HCT116 (cell line): ENCODE results near the gene THSD7A. TPM values are rescaled to one million over a fixed set of nuclear protein-coding genes. Genes with fewer than 3 reads are reported as not detected.

Experiments
- ATAC-seq: fragments of 200-7000 bp; cut with Tn5 transposase; 2 replicates; pipeline ENCODE4 v1.9.1; 2020; ENCODE audit warnings: mild to moderate bottlenecking, moderate library complexity
- BruUV-seq: library from RNA; stranded (reverse); fragments of 400-500 nt; replicated peaks from 2 replicates; lab custom pipeline; 2021; lab: Mats Ljungman, UMichigan
- CTCF ChIA-PET: fragments of 300-600 bp; sonication (Branson Sonifier 250); formaldehyde crosslinking; loops from one replicate; lab custom pipeline; 2021; ENCODE audit warnings: antibody characterized with exemption; lab: Charles Lee
- POLR2A ChIA-PET: fragments of 300-600, 350-600 bp; sonication (Branson Sonifier 250); formaldehyde crosslinking; loops from one replicate; lab custom pipeline; 2021; ENCODE audit warnings: antibody characterized with exemption; lab: Charles Lee
- RAD21 ChIA-PET, 2 experiments: fragments of 300-600 bp; sonication (Branson Sonifier 250); formaldehyde crosslinking; loops; one replicate each; lab custom pipeline; 2023; ENCODE audit warnings: low total read pairs in 2 of 2; ENCODE audit not compliant: uncharacterized antibody in 2 of 2, unreplicated experiment in 2 of 2, low non-redundant PET in 1 of 2; lab: Charles Lee
- DNase-seq: peaks from one replicate; pipeline ENCODE4 v3.0.0-alpha.2; 2010; ENCODE audit warnings: low read depth, low spot score
- H2AFZ ChIP-seq: fragments of 200-600 bp; shearing (Covaris generic), sonication (generic); 2 replicates; pipeline ENCODE4 v1.6.1; 2017; ENCODE audit warnings: low read depth, mixed run types, mixed read lengths, antibody characterized with exemption, low read length; ENCODE audit not compliant: poor library complexity, severe bottlenecking
- H3K27ac ChIP-seq: 2 replicates; pipeline ENCODE4 v1.5.1; 2012; ENCODE audit warnings: low read depth, low read length
- H3K27me3 ChIP-seq: fragments of 200-600 bp; sonication (generic); 2 replicates; pipeline ENCODE4 v1.6.1; 2016; ENCODE audit warnings: mixed run types, low read length, mixed read lengths; ENCODE audit not compliant: insufficient read depth
- H3K36me3 ChIP-seq, 2 experiments: fragments of 200-500 bp in 1 of 2; fragments of 200-600 bp in 1 of 2; sonication (Bioruptor generic) in 1 of 2; sonication (generic) in 1 of 2; 2 replicates each; pipeline versions ENCODE4 v1.5.1 to v1.6.1; 2014 to 2016; ENCODE audit warnings: low read length in 2 of 2, inconsistent platforms in 1 of 2, mixed read lengths in 1 of 2, mixed run types in 1 of 2; ENCODE audit not compliant: insufficient read depth in 2 of 2, control insufficient read depth in 1 of 2
- H3K4me1 ChIP-seq, 2 experiments: fragments of 200-600 bp in 1 of 2; sonication (generic) in 1 of 2; 2 replicates each; pipeline versions ENCODE4 v1.5.1 to v1.6.1; 2012 to 2017; ENCODE audit warnings: low read length in 2 of 2, inconsistent platforms in 1 of 2, mild to moderate bottlenecking in 1 of 2, mixed read lengths in 1 of 2, mixed run types in 1 of 2, moderate library complexity in 1 of 2; ENCODE audit not compliant: insufficient read depth in 2 of 2, control insufficient read depth in 1 of 2
- H3K4me2 ChIP-seq: fragments of 200-600 bp; sonication (generic); 2 replicates; pipeline ENCODE4 v1.6.1; 2017; ENCODE audit warnings: mixed run types, low read length, mixed read lengths
- H3K4me3 ChIP-seq, 2 experiments: fragments of 200-600 bp in 1 of 2; sonication (generic) in 1 of 2; replicated peaks in 1 of 2; 2 replicates each; pipeline ENCODE4 v1.5.1; 2011 to 2016; ENCODE audit warnings: low read length in 2 of 2, control low read depth in 1 of 2, low read depth in 1 of 2, mild to moderate bottlenecking in 1 of 2, mixed read lengths in 1 of 2, mixed run types in 1 of 2
- H3K79me2 ChIP-seq: fragments of 200-600 bp; sonication (generic); 2 replicates; pipeline ENCODE4 v1.6.1; 2017; ENCODE audit warnings: mild to moderate bottlenecking, mixed run types, low read length, moderate library complexity, mixed read lengths; ENCODE audit not compliant: insufficient read depth
- H3K9ac ChIP-seq: fragments of 200-600 bp; sonication (generic); 2 replicates; pipeline ENCODE4 v1.6.1; 2016; ENCODE audit warnings: low read length, mixed read lengths
- H3K9me2 ChIP-seq: fragments of 200-600 bp; sonication (generic), shearing (Covaris generic); 2 replicates; pipeline ENCODE4 v1.6.1; 2017; ENCODE audit warnings: mixed run types, mild to moderate bottlenecking, moderate library complexity; ENCODE audit not compliant: insufficient read depth
- H3K9me3 ChIP-seq, 2 experiments: fragments of 200-500 bp in 1 of 2; fragments of 200-600 bp in 1 of 2; sonication (Bioruptor generic) in 1 of 2; sonication (generic) in 1 of 2; 2 replicates each; pipeline ENCODE4 v1.6.1; 2014 to 2017; ENCODE audit warnings: low read length in 2 of 2, mixed read lengths in 2 of 2, inconsistent platforms in 1 of 2, low read depth in 1 of 2, mild to moderate bottlenecking in 1 of 2, mixed run types in 1 of 2, moderate library complexity in 1 of 2; ENCODE audit not compliant: control insufficient read depth in 1 of 2, insufficient read depth in 1 of 2
- H4K20me1 ChIP-seq: fragments of 200-600 bp; sonication (generic), shearing (Covaris generic); 2 replicates; pipeline ENCODE4 v1.6.1; 2017; ENCODE audit warnings: mixed run types, mild to moderate bottlenecking, moderate library complexity; ENCODE audit not compliant: insufficient read depth
- CEBPB ChIP-seq: IDR thresholded peaks from 2 replicates; pipeline ENCODE4 v1.6.1; 2012; ENCODE audit warnings: low read depth
- EGR1 ChIP-seq: IDR thresholded peaks from 2 replicates; pipeline ENCODE4 v1.6.1; 2012; ENCODE audit warnings: low read depth
- ELF1 ChIP-seq: IDR thresholded peaks from 2 replicates; pipeline ENCODE4 v1.6.1; 2012; ENCODE audit warnings: low read depth, borderline replicate concordance
- EZH2 ChIP-seq: fragments of 200-600 bp; sonication (generic); IDR thresholded peaks from 2 replicates; pipeline ENCODE4 v1.6.1; 2017; ENCODE audit warnings: antibody characterized with exemption, mixed run types
- EZH2phosphoT487 ChIP-seq: fragments of 200-600 bp; IDR thresholded peaks from 2 replicates; pipeline ENCODE4 v1.6.1; 2018; ENCODE audit warnings: antibody characterized with exemption, borderline replicate concordance
- FOSL1 ChIP-seq: IDR thresholded peaks from 2 replicates; pipeline ENCODE4 v1.6.1; 2012; ENCODE audit warnings: low read depth
- JUND ChIP-seq: IDR thresholded peaks from 2 replicates; pipeline ENCODE4 v1.6.1; 2012
- POLR2A ChIP-seq: IDR thresholded peaks from 2 replicates; pipeline ENCODE4 v1.7.0; 2011; ENCODE audit warnings: borderline replicate concordance; ENCODE audit not compliant: insufficient read depth, insufficient read length; ENCODE audit errors: extremely low read depth
- POLR2AphosphoS5 ChIP-seq: IDR thresholded peaks from 2 replicates; pipeline ENCODE4 v1.6.1; 2011; ENCODE audit warnings: mild to moderate bottlenecking, low read depth, low read length, moderate library complexity
- RAD21 ChIP-seq: IDR thresholded peaks from 2 replicates; pipeline ENCODE4 v1.6.1; 2012; ENCODE audit warnings: low read depth, mild to moderate bottlenecking
- REST ChIP-seq: IDR thresholded peaks from 2 replicates; pipeline ENCODE4 v1.6.1; 2012; ENCODE audit warnings: low read depth
- SIN3A ChIP-seq: IDR thresholded peaks from 2 replicates; pipeline ENCODE4 v1.6.1; 2012; ENCODE audit warnings: low read depth
- SP1 ChIP-seq: IDR thresholded peaks from 2 replicates; pipeline ENCODE4 v1.6.1; 2012; ENCODE audit warnings: low read depth
- TCF7L2 ChIP-seq: IDR thresholded peaks from 2 replicates; pipeline ENCODE4 v1.7.0; 2011; ENCODE audit warnings: borderline replicate concordance, inconsistent platforms; ENCODE audit not compliant: insufficient read depth, insufficient read length; ENCODE audit errors: extremely low read depth
- ZFX ChIP-seq: fragments of 450-650 bp; IDR thresholded peaks from 2 replicates; pipeline ENCODE4 v1.6.1; 2017
- intact Hi-C: fragments of 100-400 bp; cut with micrococcal nuclease; formaldehyde crosslinking; loops from 2 replicates; pipeline ENCODE4 v1.10.0; 2022
- total RNA-seq: library from RNA; stranded (reverse); gene quantifications from one replicate; pipeline ENCODE4 v1.2.1, GENCODE V29; 2021; ENCODE audit not compliant: unreplicated experiment
- TF ChIP-seq, protein P1 (sequence below): IDR thresholded peaks from 2 replicates; pipeline ENCODE4 v1.6.1; 2012
- TF ChIP-seq, protein P2 (sequence below): IDR thresholded peaks from 2 replicates; pipeline ENCODE4 v1.6.1; 2012
- TF ChIP-seq, protein P3 (sequence below), 3 experiments: fragments of 200-600 bp in 1 of 3; sonication (generic) in 1 of 3; IDR thresholded peaks in 2 of 3; conservative IDR thresholded peaks in 1 of 3; 2 replicates each; pipeline ENCODE4 v1.5.1; 2012 to 2017; ENCODE audit warnings: low read depth in 2 of 3, low read length in 2 of 3, antibody characterized with exemption in 1 of 3, borderline replicate concordance in 1 of 3, control low read depth in 1 of 3, mild to moderate bottlenecking in 1 of 3, mixed read lengths in 1 of 3, mixed run types in 1 of 3, moderate library complexity in 1 of 3; ENCODE audit not compliant: insufficient read depth in 1 of 3
- TF ChIP-seq, protein P4 (sequence below): IDR thresholded peaks from 2 replicates; pipeline ENCODE4 v1.6.1; 2011; ENCODE audit warnings: mild to moderate bottlenecking, low read length, moderate library complexity; ENCODE audit not compliant: insufficient replicate concordance; ENCODE audit errors: extremely low read depth

Gene THSD7A
- total RNA-seq, 1 experiment from 2014 or later: 0.05 TPM

- CTCF ChIA-PET: no interaction called here
- H3K4me3 ChIP-seq: no peak overlapping the region
- no peak overlapping the region for H2AFZ ChIP-seq
- no peak for DNase-seq
- H4K20me1 ChIP-seq: no peaks in the 10 kb centered on the region
- no peaks in the 10 kb centered on the region for H3K36me3 ChIP-seq
- no TSS peak for BruUV-seq
- H3K4me1 ChIP-seq: peaks cover 0 to 8% of the 10 kb centered on the region in 2 experiments; a peak in 2 of 4 replicates
- H3K27ac ChIP-seq: no peak overlapping the region
- no peaks in the 10 kb centered on the region for H3K9me3 ChIP-seq
- POLR2A ChIA-PET: no interaction called here
- intact Hi-C loops: no loop called here
- no peaks in the 10 kb centered on the region for H3K9me2 ChIP-seq
- H3K27me3 ChIP-seq: no peaks in the 10 kb centered on the region
- no peak for TF ChIP-seq EZH2phosphoT487
- TF ChIP-seq JUND: no peak
- TF ChIP-seq EGR1: no peak
- TF ChIP-seq, protein P1, sequence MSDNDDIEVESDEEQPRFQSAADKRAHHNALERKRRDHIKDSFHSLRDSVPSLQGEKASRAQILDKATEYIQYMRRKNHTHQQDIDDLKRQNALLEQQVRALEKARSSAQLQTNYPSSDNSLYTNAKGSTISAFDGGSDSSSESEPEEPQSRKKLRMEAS: no peak
- no peak for TF ChIP-seq SIN3A
- TF ChIP-seq SP1: no peak
- TF ChIP-seq POLR2AphosphoS5: no peak
- TF ChIP-seq, protein P2, sequence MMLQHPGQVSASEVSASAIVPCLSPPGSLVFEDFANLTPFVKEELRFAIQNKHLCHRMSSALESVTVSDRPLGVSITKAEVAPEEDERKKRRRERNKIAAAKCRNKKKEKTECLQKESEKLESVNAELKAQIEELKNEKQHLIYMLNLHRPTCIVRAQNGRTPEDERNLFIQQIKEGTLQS: no peak
- no peak for TF ChIP-seq TCF7L2
- TF ChIP-seq EZH2: no peak
- no peak for TF ChIP-seq ELF1
- no peak for TF ChIP-seq RAD21
- no peak for TF ChIP-seq ZFX
- TF ChIP-seq CEBPB: no peak
- TF ChIP-seq, protein P3, sequence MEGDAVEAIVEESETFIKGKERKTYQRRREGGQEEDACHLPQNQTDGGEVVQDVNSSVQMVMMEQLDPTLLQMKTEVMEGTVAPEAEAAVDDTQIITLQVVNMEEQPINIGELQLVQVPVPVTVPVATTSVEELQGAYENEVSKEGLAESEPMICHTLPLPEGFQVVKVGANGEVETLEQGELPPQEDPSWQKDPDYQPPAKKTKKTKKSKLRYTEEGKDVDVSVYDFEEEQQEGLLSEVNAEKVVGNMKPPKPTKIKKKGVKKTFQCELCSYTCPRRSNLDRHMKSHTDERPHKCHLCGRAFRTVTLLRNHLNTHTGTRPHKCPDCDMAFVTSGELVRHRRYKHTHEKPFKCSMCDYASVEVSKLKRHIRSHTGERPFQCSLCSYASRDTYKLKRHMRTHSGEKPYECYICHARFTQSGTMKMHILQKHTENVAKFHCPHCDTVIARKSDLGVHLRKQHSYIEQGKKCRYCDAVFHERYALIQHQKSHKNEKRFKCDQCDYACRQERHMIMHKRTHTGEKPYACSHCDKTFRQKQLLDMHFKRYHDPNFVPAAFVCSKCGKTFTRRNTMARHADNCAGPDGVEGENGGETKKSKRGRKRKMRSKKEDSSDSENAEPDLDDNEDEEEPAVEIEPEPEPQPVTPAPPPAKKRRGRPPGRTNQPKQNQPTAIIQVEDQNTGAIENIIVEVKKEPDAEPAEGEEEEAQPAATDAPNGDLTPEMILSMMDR (IDR thresholded peaks at IDR 0.05 in 2 of 3, conservative IDR thresholded peaks at IDR 0.05 in 1 of 3; ENCODE audit: borderline replicate concordance in 1 of 3, insufficient read depth in 1 of 3, low read depth in 2 of 3, low read length in 2 of 3): no peak
- TF ChIP-seq POLR2A: no peak
- no peak for TF ChIP-seq REST
- TF ChIP-seq, protein P4, sequence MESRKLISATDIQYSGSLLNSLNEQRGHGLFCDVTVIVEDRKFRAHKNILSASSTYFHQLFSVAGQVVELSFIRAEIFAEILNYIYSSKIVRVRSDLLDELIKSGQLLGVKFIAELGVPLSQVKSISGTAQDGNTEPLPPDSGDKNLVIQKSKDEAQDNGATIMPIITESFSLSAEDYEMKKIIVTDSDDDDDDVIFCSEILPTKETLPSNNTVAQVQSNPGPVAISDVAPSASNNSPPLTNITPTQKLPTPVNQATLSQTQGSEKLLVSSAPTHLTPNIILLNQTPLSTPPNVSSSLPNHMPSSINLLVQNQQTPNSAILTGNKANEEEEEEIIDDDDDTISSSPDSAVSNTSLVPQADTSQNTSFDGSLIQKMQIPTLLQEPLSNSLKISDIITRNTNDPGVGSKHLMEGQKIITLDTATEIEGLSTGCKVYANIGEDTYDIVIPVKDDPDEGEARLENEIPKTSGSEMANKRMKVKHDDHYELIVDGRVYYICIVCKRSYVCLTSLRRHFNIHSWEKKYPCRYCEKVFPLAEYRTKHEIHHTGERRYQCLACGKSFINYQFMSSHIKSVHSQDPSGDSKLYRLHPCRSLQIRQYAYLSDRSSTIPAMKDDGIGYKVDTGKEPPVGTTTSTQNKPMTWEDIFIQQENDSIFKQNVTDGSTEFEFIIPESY: no peak
- TF ChIP-seq FOSL1: no peak
- TF ChIP-seq, all 23 proteins: peak for 0
- Histone ChIP-seq H3K4me2 (0 out of 2 replicates have a peak overlapping the region, but pooled peaks have one; percentile 2), H3K79me2 (no peaks in the 10 kb centered on the region), H3K9ac (no peak overlapping the region)
- RAD21 ChIA-PET: no interaction called here
- no peak for ATAC-seq
These were observed 292.1 kb downstream of the THSD7A start for GRCh38 chr7:11539853-11540252.
